HG03565 (cell line): Measurements from ENCODE around the gene PDE1C.

Experiments
- ATAC-seq: cut with Tn5 transposase; IDR thresholded peaks from one replicate; pipeline ENCODE4 v1.9.1; 2021; ENCODE audit warnings: mild to moderate bottlenecking, moderate library complexity; ENCODE audit not compliant: unreplicated experiment

Gene PDE1C

GRCh38 chr7:32075612-32076011 lies 5.4 kb upstream of the PDE1C start:
- ATAC-seq = no peak

GRCh38 chr7:32074787-32075585 lies 4.8 kb upstream of the PDE1C start:
- no peak for ATAC-seq

DNA sequence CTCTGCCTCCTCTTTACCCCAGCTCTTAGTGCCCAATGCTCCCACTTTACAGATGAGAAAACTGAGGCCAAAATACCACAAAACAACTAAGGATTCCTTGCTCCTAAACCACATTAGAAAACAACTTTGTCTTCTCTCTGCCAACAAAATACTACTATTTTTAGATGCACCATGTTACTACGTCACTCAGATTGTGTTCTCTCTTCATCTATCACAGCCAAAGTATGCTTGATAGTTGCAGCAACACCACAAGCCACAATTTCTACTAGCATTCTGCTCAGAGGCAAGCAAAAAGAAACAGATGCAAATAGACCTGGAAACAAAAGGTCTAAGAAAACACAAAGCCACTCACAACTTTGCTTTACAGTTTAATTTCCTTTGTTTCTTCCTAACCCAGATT lies 3.3 kb upstream of the PDE1C start:
- no peak for ATAC-seq

- no peak for ATAC-seq
These were observed 2.2 kb upstream of the PDE1C start for GRCh38 chr7:32072397-32072796.

- no peak for ATAC-seq
These were observed 1.4 kb upstream of the PDE1C start for GRCh38 chr7:32071466-32072091.

DNA sequence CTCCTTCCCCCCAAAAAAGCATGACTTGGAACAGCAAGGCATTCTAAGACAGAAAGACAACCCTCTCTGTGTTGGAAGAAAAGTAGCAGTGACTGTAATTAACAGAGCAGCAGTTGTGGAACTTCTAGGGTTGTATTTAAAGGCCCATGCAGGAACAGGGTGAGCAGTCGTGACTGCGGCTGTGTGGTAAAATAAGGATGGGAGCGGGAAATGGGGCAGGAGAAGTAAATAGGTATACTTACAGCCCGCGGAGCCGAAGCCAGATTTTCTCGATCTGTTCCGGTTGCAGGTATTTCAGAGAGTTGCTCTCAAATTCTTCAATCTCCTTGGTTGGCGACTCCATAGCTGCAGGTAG lies 179 bp downstream of the PDE1C start:
- ATAC-seq = no peak

GRCh38 chr7:32069116-32069650 lies 1.0 kb downstream of the PDE1C start:
- no peak for ATAC-seq

- no peak for ATAC-seq
These were observed 1.7 kb downstream of the PDE1C start for GRCh38 chr7:32068411-32069101.

GRCh38 chr7:32066441-32066840 lies 3.8 kb downstream of the PDE1C start:
- no peak for ATAC-seq

GRCh38 chr7:32063614-32064013 lies 6.6 kb downstream of the PDE1C start:
- ATAC-seq = no peak

- no peak for ATAC-seq
These were observed 8.1 kb downstream of the PDE1C start for GRCh38 chr7:32062150-32062549.

- no peak for ATAC-seq
These were observed 8.9 kb downstream of the PDE1C start for GRCh38 chr7:32061346-32061745.

DNA sequence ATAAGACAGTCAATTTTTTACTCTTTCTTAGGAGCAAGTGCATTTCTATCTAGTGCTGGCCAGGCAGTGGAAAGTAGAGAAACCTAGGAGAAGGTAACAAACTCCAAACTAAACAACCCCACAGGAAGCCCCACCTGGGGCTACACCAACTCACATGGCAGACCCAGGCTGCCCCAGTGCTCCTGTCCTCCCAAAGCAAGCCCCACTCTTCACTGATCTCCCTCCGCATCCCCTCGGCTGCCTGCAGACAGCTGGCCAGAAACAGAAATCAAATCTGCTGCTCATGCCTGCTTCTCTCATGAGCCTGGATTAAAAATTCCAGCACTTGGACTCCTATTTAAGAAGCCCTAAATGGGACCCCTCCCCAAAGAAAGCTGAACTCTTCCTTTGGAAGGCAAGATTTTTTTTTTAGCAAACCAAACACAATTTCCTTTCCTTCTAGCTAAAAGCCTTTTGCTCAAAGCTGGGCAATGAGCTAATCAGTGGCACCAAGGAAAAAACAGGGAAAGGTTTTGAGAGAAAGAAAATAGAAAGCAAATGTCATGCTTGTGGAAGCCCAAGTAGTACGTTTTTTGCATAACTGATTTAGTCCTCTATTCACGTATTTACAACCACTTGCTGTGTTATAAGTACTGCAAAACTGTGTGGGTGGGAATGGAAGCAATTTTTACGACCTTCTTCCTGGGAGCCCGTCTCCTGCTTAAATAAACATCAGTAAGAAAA lies 10.8 kb downstream of the PDE1C start:
- no peak for ATAC-seq

DNA sequence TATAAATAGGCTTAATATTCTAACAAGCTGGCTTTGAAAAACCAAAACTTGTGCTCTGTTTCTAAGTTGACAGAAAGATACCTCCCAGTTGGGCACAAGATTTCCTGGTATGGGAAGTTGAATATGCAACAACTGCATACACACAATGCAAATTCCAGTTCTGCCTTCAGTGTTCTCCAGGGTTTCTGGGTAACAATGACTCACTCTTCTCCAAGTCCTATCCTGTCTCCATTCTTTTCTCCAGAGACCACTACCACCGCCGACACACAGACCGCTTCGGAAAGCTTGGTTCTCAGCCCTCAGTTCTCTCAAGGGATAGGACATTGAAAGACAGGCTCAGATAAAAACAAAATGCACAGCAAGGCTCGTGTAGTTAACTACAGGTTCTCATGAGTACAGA lies 12.2 kb downstream of the PDE1C start:
- no peak for ATAC-seq

GRCh38 chr7:32056767-32057166 lies 13.4 kb downstream of the PDE1C start:
- ATAC-seq = no peak

DNA sequence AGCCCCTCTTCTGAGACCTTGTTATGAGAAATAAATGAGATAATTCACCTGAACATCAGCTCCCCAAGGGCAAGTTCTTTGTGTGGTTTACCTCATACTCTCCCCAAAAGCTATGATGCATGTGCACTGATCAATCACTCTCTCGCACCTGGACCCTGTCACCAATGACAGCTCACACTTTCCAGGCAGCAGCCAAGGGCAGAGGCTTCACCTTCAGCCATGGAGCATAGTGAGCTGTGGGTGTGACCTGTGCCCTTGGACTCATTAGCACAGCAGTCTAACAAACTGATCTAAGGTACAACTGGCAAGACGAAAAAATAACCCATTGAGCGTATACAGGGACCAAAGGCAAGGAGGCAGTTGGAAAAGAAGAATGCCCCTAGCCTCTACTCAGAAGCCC lies 17.0 kb downstream of the PDE1C start:
- no peak for ATAC-seq

- ATAC-seq = no peak
These were observed 19.1 kb downstream of the PDE1C start for GRCh38 chr7:32051128-32051527.

- no peak for ATAC-seq
These were observed 20.6 kb downstream of the PDE1C start for GRCh38 chr7:32049599-32049998.

DNA sequence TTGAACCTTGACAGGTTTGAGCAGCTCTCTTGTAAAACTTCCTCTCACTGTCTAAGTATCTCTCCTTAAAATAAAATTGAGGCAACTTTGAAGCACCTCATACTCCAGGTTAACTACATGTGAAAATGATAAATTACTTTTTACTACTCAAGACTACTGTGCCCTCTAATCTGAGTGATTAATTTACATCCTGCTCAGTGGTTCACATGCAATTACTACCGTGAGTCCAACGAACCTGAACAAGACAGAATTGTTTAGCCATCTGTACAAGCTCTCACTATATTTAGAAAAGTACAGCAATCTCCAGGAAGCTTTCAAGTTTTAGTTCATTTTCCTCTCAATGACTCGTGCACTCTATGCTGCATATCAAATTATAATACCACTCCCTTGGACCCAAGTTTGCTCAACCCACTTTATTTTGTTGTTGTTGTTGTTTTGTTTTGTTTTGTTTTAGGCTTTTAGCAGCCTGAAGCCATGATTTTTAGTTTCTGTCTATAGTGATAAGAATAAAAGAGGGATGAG lies 21.2 kb downstream of the PDE1C start:
- ATAC-seq = peak; percentile 71

DNA sequence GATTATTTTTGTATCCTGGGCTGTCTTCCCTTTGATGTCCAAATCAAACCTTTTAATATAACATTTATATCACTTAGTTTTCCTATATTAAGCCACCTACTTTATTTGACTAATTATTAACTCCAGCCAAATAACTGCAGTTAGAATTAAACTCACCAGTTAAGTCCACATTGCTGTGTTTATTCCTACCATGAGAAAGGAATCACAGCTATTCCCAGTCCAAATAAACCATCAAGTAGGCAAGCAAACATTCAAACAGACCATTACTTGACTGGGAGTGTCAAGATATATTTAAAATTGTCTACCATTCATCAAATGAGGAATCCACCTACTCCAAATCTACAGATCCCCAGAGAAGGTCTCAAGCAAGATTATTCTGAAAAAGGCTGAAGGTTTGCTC lies 22.4 kb downstream of the PDE1C start:
- no peak for ATAC-seq

- no peak for ATAC-seq
These were observed 23.1 kb downstream of the PDE1C start for GRCh38 chr7:32047075-32047474.
